ENCODE measurements around the gene CKS1B.

CKS1B gene

GRCh38 chr1:155003227-155003765, 28.8 kb downstream of the CKS1B start:
- no peak for DNase-seq

DNA sequence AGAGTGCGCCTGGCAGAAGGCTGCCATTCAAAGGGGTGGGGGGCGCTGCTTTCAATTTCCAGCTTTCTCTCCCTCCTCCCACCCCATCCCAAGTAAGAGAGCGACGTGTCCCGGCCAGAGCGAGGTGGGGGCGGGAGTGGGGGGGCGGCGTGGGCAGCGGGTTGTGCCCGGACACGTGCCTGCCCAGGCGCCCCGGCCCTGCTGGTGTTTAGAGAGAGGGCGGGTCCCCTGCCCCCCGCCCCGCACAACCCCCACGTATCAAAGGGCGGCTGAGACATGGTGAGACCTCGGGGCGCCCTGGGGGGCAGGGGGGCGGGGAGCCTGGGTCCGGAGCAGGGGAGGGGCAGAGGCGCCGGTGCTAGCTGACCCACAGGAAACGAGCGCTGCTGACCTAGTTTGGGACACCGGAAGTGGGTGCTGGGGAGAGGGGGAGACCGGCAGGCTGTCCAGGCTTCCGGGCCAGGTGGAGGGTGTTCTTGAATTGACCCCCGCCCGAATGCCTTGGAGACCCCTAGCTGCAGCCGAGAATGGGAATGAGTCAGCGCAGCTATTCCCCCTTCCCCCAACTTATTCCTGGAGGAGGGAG, 29.4 kb downstream of the CKS1B start:
- no peak for DNase-seq

DNA sequence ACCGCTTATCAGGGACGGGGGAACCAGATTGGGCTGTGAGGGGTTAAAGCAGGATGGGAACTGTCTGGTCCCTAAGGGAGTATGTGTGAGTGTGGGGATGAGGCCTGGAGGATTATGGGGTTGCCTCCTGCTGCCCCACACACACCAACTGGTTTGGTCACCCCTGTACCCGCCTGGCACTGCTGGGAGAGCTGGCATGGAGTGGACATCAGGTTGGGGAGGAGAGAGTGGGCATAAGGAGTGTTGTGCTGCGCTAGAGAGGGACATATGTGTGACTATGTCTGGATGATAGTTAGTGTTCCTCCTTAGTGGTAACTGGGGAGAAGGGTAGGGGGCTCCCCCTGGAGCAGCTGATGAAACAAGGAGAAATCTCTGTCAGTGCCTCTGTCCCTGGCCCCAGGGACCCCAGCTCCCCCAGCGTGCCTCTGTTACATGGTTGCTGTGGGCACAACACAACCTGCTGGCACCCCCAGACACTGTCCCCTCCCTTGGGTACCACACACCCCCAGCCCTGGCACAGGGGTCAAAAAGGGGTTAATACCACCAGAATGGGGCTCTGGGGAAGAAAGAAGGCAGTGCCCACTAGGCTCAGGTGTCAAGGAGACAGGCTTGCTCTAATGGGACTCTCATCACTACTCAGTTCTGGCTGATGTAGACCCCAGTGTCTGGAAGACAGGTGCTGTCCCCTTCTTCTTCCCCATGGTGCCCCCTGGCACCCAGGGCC, 30.0 kb downstream of the CKS1B start:
- no peak for DNase-seq

GRCh38 chr1:155005076-155006011, 30.9 kb downstream of the CKS1B start:
- DNase-seq = no peak

GRCh38 chr1:155006601-155007101, 32.2 kb downstream of the CKS1B start:
- DNase-seq = no peak

- DNase-seq = no peak
Observed at GRCh38 chr1:155007251-155007828, 32.9 kb downstream of the CKS1B start.

DNA sequence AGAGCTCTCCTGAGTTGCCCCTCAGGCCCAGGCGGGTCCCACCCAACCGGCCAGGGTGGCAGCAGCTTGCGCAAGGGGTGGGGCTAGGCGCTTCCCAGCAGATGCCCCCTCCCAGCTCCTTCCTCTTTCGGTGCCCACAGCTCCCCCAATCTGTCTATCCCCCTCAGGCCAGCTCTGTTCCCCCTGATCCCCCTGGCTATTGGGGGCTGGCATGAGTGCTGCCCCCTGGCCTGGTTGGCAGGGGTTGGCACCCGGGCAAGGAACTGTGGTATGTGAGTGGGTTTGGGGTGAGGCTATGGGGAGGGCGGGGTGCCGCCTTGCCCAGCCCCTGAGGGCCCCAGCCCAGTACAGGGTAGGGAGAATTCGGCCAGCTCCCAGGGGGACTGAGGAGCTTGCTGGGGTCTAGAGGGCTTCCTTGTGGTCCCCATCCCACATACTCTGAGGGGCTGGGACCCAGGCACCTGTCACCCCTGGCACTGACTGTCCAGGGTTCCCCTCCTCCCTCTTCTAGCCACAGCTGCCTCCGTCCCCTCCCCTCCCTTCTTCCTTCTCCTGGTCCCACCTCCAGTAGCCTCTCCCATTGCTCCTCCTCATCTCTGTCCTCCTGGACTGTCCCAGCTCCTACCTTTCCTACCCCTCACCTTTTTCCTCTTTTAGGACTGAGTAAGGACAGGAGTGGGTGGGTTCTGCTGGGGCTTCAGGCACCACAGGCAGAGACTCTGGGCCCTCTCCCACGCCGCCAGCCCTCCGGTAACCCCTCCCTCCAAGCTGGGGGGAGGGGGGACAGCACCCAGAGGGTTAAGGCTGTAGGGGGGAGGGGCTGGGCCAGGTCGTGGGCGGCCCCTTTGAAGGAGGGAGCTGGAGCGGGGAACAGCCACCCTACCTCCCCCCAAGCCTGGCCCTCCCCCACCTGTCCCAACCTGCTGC, 33.8 kb downstream of the CKS1B start:
- no peak for DNase-seq

GRCh38 chr1:155009221-155009711, 34.8 kb downstream of the CKS1B start:
- no peak for DNase-seq

DNA sequence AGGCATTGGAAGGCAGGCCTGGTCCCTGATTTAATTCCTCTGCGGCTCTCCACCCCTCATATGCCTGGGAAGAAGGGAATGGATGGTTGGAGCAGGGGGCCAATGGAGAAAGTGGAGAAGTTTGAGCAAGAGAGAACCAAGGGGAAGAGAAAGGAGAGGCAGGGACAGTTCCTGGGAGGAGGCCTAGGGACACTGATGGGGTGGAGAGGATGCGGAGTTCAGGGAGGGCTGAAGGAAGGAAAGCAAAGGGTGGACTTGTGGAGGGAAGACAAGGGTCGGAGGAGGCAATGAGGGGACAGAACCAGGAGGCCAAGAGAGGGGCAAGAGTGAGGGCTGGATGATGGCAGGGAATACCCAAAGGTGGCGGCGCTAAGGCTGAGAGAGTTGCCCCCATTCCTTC, 35.3 kb downstream of the CKS1B start:
- no peak for DNase-seq

- DNase-seq = no peak
Observed at GRCh38 chr1:155010211-155010918, 35.9 kb downstream of the CKS1B start.

GRCh38 chr1:155011004-155011416, 36.5 kb downstream of the CKS1B start:
- DNase-seq = no peak

- DNase-seq = no peak
Observed at GRCh38 chr1:155011437-155012025, 37.0 kb downstream of the CKS1B start.

DNA sequence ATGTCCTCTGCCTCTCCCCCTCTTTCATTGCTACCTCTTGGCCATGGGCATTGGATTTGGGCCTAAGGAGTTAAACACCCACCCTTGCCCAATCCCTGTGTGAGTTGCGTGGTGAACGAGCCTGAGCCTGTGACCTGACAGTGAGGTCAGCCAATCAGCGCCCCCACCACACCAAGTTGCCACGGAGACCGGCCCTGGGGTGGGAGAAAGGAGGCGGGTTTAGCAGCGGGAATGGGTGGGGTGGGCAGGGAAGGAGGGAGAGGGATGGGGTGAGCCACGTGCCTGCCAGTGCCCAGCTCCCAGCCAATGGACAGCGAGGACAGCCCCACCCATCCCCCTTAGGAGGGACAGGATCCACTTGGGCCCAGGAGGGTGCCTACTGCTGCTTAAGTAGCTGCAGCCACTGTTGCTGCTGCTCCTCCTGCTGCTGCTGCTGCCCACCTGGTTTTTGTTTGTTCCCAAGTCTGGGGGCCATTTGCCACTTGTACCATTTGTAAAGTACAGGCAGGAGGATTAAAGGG, 37.6 kb downstream of the CKS1B start:
- DNase-seq = no peak

- no peak for DNase-seq
Observed at GRCh38 chr1:155012776-155013602, 38.5 kb downstream of the CKS1B start.

- no peak for DNase-seq
Observed at GRCh38 chr1:155013632-155014031, 39.2 kb downstream of the CKS1B start.

GRCh38 chr1:155014709-155015508, 40.4 kb downstream of the CKS1B start:
- no peak for DNase-seq

DNA sequence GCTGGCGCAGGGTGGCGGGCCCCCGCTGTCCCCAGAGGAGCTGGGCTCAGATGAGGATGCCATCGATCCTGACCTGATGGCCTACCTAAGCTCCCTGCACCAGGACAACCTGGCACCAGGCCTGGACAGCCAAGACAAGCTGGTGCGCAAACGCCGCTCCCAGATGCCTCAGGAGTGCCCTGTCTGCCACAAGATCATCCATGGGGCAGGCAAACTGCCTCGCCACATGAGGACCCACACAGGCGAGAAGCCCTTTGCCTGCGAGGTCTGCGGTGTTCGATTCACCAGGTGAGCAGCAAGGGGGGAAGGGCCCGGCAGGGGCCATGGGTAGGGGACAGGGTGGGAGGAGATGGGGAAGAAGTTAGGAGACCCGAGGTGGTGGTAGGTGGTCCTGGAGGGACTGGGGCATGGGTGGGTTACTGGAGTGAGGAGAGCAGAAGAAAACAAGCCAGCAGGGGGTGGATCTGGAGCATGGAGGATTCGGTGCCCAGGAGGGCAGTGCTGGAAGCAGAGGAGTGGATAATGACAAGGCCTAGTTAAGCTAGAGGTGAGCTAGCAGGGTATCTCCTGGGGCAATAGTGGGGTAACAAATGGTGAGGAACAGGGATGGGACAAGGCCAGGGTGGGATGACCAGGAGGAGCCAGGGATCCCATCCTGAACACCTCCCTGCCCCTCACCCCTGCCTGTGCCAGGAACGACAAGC, 41.2 kb downstream of the CKS1B start:
- no peak for DNase-seq

Measured in cortex of kidney (tissue), 1 donor.